GM19351 (cell line): Measurements from ENCODE around the gene GATD1.

Experiments used
- ATAC-seq: cut with Tn5 transposase; IDR thresholded peaks from one replicate; pipeline ENCODE4 v1.9.1; 2021; ENCODE audit warnings: mild to moderate bottlenecking, moderate library complexity; ENCODE audit not compliant: unreplicated experiment

Gene GATD1

DNA sequence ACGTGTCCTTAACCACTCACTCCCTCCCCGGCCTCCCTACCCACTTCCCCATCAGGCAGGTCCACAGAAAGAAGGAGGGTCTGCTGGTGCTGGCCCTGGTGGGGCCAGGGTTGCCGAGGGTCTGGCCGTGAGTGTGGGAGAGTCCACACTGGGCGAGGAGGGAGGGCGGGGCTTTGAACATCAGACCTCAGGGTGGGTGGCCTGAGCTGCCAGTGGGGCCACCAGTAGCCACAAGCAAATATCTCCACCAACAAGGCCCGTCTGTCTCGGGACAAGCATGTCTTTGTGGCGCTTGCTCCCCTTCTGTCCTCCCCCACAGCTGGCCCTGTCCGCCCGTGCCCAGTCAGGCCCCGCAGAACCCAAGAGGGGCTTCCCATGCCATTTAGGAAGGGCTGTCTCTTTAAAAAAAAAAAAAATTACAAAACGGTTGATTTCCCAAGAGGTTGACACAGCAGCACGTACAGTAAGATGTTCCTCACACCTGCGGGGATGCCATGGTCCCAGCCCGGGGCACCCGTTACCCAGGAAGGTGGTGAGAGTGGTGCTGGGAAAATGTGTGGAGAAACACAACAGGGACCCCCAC lies 47.7 kb downstream of the GATD1 start:
- ATAC-seq = no peak

DNA sequence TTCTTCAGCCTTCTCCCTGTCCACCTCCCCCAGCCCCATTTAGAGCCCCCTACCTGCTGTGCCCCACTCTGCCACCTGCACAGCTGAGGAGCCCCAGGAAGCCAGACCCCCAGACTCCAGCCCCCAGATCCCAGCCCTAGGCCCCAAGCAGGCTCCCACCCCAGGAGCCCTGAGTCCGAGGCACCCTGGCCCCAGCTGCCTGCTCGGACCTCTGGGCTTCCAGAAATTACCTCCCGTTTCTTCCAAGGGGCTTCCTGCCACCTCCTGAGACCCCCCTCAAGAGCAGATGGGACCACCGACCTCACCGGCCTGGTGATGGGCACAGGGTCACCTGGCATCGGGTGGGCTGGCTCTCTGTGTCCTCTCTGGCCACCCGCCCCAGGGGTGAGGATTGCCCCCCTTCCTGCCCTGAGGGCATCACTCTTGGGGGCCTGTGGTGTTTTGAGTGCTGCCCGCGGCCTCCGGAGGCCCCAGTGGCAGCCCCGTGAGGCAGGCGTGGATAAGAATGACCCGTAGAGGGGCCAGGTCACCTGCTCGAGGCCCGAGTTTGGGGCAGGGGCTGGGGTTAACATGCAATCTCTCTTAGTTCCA lies 48.3 kb downstream of the GATD1 start:
- ATAC-seq = no peak

- peak; percentile 38 for ATAC-seq
Measured at GRCh38 chr11:727859-728748, 49.2 kb downstream of the GATD1 start.

DNA sequence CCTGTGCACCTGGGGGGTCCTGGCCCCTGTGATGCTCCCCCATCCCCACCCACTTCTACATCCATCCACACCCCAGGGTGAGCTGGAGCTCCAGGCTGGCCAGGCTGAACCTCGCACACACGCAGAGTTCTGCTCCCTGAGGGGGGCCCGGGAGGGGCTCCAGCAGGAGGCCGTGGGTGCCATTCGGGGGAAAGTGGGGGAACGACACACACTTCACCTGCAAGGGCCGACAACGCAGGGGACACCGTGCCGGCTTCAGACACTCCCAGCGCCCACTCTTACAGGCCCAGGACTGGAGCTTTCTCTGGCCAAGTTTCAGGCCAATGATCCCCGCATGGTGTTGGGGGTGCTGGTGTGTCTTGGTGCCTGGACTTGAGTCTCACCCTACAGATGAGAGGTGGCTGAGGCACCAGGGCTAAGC lies 50.0 kb downstream of the GATD1 start:
- no peak for ATAC-seq

- peak; percentile 37 for ATAC-seq
Measured at GRCh38 chr11:726278-727220, 50.7 kb downstream of the GATD1 start.

DNA sequence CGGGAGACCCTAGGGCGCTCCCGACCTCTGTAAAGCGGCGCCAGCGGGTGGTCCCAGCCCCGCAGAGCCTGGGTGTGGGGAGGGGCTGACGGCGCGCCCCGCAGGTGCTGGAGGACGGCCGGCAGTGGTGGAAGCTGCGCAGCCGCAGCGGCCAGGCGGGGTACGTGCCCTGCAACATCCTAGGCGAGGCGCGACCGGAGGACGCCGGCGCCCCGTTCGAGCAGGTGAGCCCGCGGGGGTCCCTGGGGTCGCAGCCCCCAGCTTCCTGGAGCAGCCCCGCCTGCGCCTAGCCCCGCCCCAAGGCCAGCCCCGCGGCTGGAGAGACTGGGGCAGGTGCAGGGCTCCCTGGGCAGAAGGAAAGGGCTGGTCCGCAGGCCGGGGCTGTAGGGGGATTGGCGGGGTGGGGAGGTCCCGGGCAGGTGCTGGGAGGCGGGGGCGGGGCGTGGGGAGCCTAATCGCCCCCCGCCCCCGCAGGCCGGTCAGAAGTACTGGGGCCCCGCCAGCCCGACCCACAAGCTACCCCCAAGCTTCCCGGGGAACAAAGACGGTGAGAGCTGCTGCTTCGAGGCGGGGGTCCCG lies 51.6 kb downstream of the GATD1 start:
- no peak for ATAC-seq

DNA sequence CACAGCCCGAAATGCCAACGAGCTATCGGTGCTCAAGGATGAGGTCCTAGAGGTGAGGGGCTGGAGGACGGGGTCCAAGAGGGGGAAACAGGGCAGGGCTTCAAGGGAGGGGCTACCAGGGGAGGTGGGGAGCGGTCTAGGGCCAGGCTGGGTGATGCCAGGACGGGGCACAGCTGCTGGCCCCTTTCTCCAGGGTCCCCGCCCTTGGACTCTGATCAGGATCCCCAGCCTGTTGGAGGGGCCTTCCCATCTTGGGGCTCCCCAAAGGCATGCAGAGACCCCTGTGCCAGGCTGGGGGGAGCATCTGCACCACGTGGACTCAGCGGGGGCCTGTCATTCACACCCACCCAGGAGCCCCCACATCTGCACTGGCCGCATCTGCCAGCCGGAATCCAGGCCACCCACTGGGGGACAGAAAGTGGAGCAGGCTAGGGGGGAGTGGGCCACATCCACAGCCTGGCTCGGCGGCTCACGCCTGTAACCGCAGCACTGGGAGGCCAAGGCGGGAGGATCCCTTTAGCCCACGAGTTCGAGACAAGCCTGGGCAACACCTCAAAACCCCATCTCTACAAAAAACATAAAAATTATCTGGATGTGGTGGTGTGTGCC lies 52.4 kb downstream of the GATD1 start:
- no peak for ATAC-seq

GRCh38 chr11:724049-724777 lies 53.1 kb downstream of the GATD1 start:
- no peak for ATAC-seq

DNA sequence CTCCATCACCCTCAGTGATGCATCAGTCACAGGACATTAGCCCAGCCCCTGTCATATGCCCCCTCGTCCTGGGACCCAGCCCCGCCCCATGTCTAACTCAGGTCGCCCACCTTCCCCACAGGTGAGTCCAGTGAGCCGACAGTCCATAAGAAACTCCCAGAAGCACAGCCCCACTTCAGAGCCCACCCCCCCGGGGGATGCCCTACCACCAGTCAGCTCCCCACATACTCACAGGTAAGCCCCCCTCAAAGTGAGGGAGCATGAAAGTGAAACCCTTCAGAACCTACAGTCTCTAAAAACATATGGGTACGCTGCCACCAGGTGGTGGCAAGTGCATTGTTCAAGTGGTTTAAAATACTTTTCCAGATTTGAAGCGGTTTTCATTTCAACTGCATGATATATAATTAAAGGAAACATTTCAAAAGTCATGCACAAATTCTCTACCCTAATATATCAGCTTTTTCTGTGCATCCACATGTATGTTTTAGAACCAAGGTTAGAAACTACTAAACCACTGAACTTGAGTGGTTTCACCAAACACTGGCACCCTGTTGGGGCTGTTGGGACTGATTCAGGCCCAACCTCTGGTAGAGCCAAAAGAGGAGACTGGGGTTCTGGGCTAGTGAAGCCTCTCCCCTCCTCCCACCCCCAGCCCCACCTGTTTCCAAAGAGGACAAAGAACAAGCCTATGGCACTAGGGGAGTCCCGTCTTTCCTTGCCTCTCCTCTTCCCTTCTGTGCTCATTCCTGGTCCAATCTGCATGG lies 54.0 kb downstream of the GATD1 start:
- no peak for ATAC-seq

GRCh38 chr11:722346-722811 lies 54.9 kb downstream of the GATD1 start:
- no peak for ATAC-seq

- no peak for ATAC-seq
Measured at GRCh38 chr11:721741-722345, 55.4 kb downstream of the GATD1 start.

DNA sequence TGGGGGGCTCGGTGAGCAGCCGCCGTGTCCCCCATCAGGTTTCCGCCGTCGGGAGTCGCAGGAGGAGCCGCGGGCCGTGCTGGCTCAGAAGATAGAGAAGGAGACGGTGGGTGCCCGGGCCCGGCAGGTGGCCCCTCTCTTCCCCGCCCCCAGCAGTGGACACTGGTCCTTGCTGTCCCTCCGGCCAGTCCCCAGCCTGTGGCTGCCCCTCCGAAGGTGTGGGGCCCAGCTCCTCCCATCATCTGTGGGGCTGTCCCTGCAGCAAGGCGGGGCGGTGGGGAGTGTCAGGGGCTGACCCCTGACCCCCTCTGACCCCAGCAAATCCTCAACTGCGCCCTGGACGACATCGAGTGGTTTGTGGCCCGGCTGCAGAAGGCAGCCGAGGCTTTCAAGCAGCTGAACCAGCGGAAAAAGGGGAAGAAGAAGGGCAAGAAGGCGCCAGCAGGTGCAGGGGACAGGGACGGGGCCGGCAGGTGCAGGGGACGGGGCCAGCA lies 56.0 kb downstream of the GATD1 start:
- no peak for ATAC-seq

DNA sequence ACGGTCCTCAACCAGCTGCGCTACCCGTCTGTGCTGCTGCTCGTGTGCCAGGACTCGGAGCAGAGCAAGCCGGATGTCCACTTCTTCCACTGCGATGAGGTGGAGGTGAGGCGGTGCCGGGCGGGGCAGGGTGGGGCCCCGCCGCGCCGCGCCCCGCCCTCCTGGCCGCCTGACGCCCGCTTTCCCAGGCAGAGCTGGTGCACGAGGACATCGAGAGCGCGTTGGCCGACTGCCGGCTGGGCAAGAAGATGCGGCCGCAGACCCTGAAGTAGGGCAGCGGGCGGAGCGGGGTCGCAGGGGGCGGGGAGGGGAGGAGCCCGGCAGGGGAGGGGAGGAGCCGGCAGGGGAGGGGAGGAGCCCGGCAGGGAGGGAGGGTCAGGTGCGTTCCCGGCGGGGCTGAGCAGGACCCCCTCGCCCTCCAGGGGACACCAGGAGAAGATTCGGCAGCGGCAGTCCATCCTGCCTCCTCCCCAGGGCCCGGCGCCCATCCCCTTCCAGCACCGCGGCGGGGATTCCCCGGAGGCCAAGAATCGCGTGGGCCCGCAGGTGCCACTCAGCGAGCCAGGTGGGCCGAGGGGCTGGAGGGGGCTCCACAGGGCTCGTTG lies 56.5 kb downstream of the GATD1 start:
- no peak for ATAC-seq

GRCh38 chr11:720017-720641 lies 57.2 kb downstream of the GATD1 start:
- ATAC-seq = no peak

DNA sequence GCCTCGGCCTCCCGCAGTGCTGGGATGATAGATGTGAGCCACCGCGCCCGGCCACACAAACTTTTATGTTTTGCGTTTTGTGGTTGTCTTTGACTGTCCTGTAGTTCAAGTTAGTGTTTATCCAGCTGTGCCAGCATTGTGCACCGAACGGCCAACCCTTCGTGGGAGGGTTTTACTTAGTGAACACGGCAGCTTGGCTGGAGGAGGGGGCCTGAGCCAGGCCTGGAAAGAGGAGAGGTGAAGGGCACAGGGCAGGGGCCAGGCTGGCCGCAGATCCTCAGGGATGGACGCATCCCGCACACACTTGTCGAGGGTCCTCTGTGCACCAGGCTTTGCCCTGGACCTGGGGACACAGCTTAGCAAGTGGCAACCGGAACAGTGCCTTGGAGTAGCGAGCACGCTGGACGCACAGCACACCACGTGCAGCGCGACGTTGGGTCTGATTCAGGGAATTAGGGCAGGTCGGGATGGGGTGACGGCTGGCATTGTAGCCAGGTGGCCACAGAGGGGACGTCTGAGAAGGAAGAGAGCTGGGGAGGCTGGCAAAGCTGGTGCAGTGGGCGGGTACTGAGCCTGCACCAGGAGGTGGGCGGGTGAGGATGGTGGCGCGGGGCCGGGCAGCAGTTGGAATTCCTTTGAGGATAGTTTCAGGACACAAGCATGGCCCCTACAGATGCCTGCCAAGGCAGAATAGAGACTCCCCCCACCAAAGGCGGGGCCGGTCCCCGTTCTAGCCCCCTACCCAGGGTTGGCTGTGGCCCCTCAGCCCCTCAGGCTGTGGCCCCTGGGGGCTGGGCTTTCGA lies 57.9 kb downstream of the GATD1 start:
- ATAC-seq = no peak
